ENCODE data around the gene KLHL22. TPM values are rescaled to one million over a fixed set of nuclear protein-coding genes. Genes with fewer than 3 reads are reported as not detected.

Gene KLHL22
- total RNA-seq, 1 experiment from 2014 or later: 20.0 TPM

DNA sequence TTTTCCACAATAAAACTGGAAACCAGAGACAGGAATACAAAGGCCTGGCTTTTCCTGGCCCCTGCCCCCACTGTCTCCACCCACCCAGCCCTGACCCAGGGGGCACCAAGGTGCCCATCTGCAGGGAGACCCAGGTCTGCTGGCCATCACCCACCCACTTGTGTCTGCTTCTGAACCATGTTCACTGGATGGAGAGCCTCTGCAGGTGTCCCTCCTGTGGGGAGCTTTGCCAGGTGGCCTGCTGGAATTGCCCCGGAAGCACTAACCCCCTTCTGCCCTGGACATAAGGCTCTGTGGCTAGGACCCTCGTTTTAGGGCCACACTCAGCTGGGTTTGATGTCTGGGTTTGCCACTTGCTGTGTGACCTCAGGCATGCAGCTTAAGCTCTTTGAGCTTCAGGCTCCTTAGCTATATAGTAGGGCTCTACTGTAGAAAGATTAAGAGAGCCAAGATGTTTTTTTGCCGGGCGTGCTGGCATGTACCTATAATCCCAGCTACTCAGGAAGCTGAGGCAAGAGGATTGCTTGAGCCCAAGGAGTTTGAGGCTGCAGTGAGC is 61.8 kb downstream of the KLHL22 start:
- H3K27me3 ChIP-seq (ENCODE audit: insufficient read depth, low read depth): no peaks in the 10 kb centered on the region; the same call in 1 of the 2 replicates
- H3K4me3 ChIP-seq: no peak overlapping the region

DNA sequence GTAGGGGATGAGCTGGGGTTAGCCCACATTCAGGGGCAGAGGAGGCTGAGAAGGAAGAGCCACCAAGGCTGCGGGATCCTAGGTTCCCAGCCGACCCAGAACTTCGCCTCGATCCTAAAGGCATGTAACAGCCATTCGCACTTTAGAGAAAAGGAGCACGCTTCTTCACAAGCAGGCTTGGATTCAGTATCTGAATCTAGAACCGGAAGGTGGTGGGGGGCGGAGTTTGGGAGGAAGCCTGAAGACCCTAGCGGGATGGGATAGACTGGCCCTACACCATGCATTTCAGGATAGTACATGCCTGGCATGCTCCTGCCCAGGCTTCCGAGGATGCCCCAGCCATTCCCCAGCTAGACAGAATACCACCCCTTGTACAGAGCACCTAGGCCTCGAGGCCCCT is 62.4 kb downstream of the KLHL22 start:
- Histone ChIP-seq H3K79me2 (ENCODE audit: low read depth) (no peaks in the 10 kb centered on the region), H3K4me2 (no peak overlapping the region), H3K4me3 (no peak overlapping the region), H3F3A (ENCODE audit: insufficient read depth, low read depth) (no peaks in the 10 kb centered on the region), H3K9me3 (ENCODE audit: insufficient read depth, low read depth) (no peaks in the 10 kb centered on the region), H3K9me2 (ENCODE audit: insufficient read depth) (no peaks in the 10 kb centered on the region), H4K20me1 (ENCODE audit: insufficient read depth) (no peaks in the 10 kb centered on the region), H3K36me3 (ENCODE audit: low read depth) (no peaks in the 10 kb centered on the region), H3K27ac (no peak overlapping the region), H3K4me1 (replicated peaks; ENCODE audit: insufficient read depth) (0 out of 2 replicates have a peak, but pooled peaks cover 3% of the 10 kb centered on the region), H3K27me3 (ENCODE audit: insufficient read depth, low read depth) (no peaks in the 10 kb centered on the region; the same call in 1 of the 2 replicates), H2AFZ (no peak overlapping the region)
- intact Hi-C loops (cut with micrococcal nuclease; ENCODE audit: unreplicated experiment): no loop called here
- TF ChIP-seq EZH2 (IDR thresholded peaks at IDR 0.05; ENCODE audit: low read depth): no peak
- TF ChIP-seq, protein P1, sequence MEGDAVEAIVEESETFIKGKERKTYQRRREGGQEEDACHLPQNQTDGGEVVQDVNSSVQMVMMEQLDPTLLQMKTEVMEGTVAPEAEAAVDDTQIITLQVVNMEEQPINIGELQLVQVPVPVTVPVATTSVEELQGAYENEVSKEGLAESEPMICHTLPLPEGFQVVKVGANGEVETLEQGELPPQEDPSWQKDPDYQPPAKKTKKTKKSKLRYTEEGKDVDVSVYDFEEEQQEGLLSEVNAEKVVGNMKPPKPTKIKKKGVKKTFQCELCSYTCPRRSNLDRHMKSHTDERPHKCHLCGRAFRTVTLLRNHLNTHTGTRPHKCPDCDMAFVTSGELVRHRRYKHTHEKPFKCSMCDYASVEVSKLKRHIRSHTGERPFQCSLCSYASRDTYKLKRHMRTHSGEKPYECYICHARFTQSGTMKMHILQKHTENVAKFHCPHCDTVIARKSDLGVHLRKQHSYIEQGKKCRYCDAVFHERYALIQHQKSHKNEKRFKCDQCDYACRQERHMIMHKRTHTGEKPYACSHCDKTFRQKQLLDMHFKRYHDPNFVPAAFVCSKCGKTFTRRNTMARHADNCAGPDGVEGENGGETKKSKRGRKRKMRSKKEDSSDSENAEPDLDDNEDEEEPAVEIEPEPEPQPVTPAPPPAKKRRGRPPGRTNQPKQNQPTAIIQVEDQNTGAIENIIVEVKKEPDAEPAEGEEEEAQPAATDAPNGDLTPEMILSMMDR (conservative IDR thresholded peaks at IDR 0.05): no peak
- ChIA-PET POLR2A (ENCODE audit: unreplicated experiment) (no interaction called here), CTCF (no interaction called here)
- no peak for DNase-seq
- no TSS peak for BruUV-seq (replicated peaks)

More for the DNA sequence above, 61.8 kb downstream of the KLHL22 start:
- no peak for DNase-seq
- H3K36me3 ChIP-seq (ENCODE audit: low read depth): no peaks in the 10 kb centered on the region
- BruUV-seq (replicated peaks): no TSS peak
- no peaks in the 10 kb centered on the region for H4K20me1 ChIP-seq (ENCODE audit: insufficient read depth)
- no peak overlapping the region for H3K4me2 ChIP-seq
- H3K9me3 ChIP-seq (ENCODE audit: insufficient read depth, low read depth): no peaks in the 10 kb centered on the region
- no peaks in the 10 kb centered on the region for H3F3A ChIP-seq (ENCODE audit: insufficient read depth, low read depth)
- H2AFZ ChIP-seq: no peak overlapping the region
- ChIA-PET CTCF (no interaction called here), POLR2A (ENCODE audit: unreplicated experiment) (no interaction called here)
- H3K9me2 ChIP-seq (ENCODE audit: insufficient read depth): no peaks in the 10 kb centered on the region
- TF ChIP-seq, protein P1 (conservative IDR thresholded peaks at IDR 0.05): no peak
- no peak for TF ChIP-seq EZH2 (IDR thresholded peaks at IDR 0.05; ENCODE audit: low read depth)
- H3K4me1 ChIP-seq (replicated peaks; ENCODE audit: insufficient read depth): 0 out of 2 replicates have a peak, but pooled peaks cover 3% of the 10 kb centered on the region
- no peak overlapping the region for H3K27ac ChIP-seq
- intact Hi-C loops (cut with micrococcal nuclease; ENCODE audit: unreplicated experiment): no loop called here
- H3K79me2 ChIP-seq (ENCODE audit: low read depth): no peaks in the 10 kb centered on the region

DNA sequence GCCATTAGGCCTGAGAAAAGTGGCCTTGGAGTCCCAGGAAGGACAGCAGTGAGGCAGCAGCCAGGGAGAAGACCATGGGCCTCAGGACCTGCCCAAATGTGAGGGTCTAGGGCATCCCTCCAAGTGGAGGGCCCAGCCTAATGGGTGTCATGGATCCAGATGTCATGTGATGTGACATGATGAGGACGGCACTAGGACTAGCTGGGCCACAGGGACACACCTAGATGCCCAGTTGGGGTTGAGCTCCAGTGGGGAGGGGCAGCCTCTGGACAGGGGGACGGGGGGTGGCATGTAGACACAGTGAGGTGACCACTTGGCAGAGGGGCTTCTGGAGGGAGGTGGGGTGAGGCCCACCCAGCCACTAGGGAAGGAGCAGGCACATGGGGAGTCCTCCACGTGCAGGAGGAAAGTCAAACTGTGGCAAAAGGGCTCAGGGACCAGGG is 63.3 kb downstream of the KLHL22 start:
- POLR2A ChIA-PET (ENCODE audit: unreplicated experiment): no interaction called here
- H4K20me1 ChIP-seq (ENCODE audit: insufficient read depth): no peaks in the 10 kb centered on the region
- no TSS peak for BruUV-seq (replicated peaks)
- no peak overlapping the region for H3K4me2 ChIP-seq
- no peak for DNase-seq
- no peaks in the 10 kb centered on the region for H3F3A ChIP-seq (ENCODE audit: insufficient read depth, low read depth)
- no peak overlapping the region for H3K4me3 ChIP-seq
- H3K4me1 ChIP-seq (replicated peaks; ENCODE audit: insufficient read depth): 0 out of 2 replicates have a peak, but pooled peaks cover 3% of the 10 kb centered on the region
- H3K79me2 ChIP-seq (ENCODE audit: low read depth): no peaks in the 10 kb centered on the region
- no peaks in the 10 kb centered on the region for H3K9me3 ChIP-seq (ENCODE audit: insufficient read depth, low read depth)
- no peak overlapping the region for H2AFZ ChIP-seq
- CTCF ChIA-PET: no interaction called here
- H3K27ac ChIP-seq: no peak overlapping the region
- H3K9me2 ChIP-seq (ENCODE audit: insufficient read depth): no peaks in the 10 kb centered on the region
- TF ChIP-seq EZH2 (IDR thresholded peaks at IDR 0.05; ENCODE audit: low read depth): no peak
- TF ChIP-seq, protein P1 (conservative IDR thresholded peaks at IDR 0.05): no peak
- intact Hi-C loops (cut with micrococcal nuclease; ENCODE audit: unreplicated experiment): no loop called here
- no peaks in the 10 kb centered on the region; the same call in 1 of the 2 replicates for H3K27me3 ChIP-seq (ENCODE audit: insufficient read depth, low read depth)
- no peaks in the 10 kb centered on the region for H3K36me3 ChIP-seq (ENCODE audit: low read depth)

All from PC-9 (cell line).